LNCaP clone FGC (cell line): ENCODE data around the gene SS18L1.

ENCODE experiments used
- DNase-seq: peaks from one replicate; pipeline ENCODE4 v3.0.0-alpha.2; 2011; ENCODE audit warnings: low read depth
- H3K4me3 ChIP-seq: 2 replicates; pipeline ENCODE4 v1.5.1; 2011; ENCODE audit warnings: mild to moderate bottlenecking, low read depth, low read length, control low read depth
- TF ChIP-seq, protein P1 (sequence below): IDR thresholded peaks from 2 replicates; pipeline ENCODE4 v1.5.1; 2012; ENCODE audit warnings: mild to moderate bottlenecking; ENCODE audit not compliant: control insufficient read depth, insufficient read depth; ENCODE audit errors: extremely low read depth

Gene SS18L1

DNA sequence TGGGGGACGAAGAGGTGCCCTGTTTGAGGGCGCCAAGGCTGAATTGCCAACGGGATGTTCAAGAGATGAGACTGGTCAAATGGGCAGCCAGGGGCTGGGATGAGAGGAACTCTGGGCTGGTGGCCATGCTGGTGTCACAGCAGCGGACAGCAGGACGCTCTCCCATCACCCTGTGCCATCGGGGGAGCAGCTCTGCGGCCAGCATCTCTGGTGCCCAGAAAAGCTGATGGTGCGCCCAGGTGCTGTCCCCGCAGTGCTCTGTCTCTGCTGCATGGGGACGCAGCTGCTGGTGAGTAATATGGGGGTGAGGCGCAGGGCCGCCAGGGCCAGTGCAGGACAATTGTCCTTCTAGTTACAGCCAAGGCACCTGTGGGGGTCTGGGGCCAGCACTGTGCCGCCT, 81.5 kb downstream of the SS18L1 start:
- TF ChIP-seq, protein P1, sequence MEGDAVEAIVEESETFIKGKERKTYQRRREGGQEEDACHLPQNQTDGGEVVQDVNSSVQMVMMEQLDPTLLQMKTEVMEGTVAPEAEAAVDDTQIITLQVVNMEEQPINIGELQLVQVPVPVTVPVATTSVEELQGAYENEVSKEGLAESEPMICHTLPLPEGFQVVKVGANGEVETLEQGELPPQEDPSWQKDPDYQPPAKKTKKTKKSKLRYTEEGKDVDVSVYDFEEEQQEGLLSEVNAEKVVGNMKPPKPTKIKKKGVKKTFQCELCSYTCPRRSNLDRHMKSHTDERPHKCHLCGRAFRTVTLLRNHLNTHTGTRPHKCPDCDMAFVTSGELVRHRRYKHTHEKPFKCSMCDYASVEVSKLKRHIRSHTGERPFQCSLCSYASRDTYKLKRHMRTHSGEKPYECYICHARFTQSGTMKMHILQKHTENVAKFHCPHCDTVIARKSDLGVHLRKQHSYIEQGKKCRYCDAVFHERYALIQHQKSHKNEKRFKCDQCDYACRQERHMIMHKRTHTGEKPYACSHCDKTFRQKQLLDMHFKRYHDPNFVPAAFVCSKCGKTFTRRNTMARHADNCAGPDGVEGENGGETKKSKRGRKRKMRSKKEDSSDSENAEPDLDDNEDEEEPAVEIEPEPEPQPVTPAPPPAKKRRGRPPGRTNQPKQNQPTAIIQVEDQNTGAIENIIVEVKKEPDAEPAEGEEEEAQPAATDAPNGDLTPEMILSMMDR = no peak
- H3K4me3 ChIP-seq = no peak overlapping the region
- DNase-seq = no peak

DNA sequence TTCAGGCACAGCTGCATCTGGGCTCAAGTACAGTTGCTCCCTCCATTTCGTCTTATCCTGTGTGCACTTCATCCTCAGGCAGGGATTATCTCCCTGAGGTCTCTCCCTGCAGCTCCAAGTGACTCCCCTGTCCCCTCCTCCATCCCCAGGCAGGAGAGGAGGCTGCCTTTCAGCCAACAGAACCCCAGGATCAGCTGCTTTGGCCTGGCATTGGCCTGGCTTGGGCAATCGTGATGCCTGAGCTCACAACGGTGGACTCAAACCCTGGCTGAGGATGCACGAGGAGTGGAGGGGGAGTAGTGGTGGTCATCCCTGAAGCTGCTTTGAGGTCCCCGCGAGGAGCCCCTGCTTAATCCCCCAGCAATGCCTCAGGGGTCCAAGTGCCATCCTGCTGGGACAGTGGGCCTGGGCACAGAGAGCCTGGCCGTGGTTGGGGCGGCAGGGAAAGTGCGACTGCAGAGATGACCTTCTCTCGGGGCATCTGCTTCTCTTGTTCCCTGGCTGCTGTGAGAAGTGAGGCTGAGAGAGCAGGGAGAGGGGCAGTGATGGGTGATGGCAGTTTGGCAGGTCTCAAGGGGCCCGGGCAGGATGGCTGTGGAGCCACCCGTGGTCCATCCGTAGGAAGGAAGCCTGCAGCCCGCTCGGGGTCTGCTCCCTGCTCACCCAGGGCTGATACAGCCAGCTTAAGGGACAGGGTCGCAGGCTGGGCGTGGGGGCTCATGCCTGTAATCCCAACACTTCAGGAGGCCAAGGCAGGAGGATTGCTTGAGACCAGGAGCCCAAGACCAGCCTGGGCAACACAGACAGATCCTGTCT, 82.5 kb downstream of the SS18L1 start:
- TF ChIP-seq, protein P1 = no peak
- no peak overlapping the region for H3K4me3 ChIP-seq
- DNase-seq = no peak

DNA sequence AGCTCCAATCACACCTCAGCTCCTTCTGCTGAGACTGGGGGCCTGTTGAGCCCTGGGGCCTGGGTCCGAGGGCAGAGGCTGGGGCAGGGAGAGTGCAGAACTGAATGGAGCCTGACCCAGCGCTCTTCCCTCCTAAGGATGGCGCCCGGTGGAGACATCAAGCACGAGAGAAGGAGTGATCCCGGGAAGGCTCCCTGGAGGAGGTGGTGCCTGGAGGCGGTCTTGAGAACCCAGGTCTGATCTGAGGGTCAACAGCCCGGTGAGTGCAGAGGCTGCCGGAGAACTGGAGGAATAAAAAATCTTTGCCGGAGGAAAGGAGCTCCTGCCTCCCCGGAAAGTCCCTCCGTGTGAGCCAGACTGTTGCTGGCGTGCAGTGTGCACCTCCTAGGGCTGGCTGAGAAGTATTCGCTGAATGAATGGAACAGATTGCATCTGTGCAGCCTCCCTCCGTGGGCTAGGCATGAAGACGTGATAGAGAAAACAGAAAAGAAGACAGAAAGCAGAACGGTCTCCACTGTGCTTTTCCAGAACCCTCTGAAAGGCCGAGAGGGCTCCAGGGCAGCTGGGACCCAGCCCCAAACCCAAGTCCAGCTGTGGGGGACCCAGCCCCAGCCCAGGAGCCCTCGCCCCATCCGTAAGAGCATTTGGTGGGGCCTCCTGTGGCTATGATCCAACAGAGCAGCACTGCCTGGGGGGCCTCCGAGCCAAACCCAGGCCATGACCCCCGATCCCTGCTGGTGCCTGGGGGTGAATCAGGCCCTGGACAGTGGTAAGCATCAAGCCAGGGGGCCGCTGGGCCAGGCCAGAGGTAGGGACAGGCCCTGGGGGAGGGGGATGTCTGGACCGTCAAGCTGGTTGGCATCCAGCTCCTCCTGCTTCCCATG, 83.4 kb downstream of the SS18L1 start:
- TF ChIP-seq, protein P1 = no peak
- DNase-seq = no peak
- no peak overlapping the region for H3K4me3 ChIP-seq

DNA sequence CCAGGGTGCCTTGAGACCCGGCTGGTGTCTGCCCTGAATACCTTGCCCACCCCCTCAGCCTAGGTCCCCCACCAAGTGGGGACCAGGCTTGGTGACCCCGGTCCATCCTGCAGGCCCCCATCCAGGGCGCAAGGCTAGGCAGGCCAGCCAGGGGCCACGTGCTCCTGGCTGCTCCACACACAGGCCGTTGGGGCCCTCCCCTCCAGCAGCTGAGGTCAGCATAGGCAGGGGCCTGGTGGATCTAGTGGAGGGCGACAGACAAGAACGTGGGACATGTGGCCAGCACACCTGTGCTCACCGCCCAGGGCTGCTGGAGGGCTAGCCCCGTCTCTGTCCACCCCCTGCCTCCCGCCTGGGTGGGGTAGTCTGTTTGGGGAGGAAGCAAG, 84.0 kb downstream of the SS18L1 start:
- H3K4me3 ChIP-seq = no peak overlapping the region
- TF ChIP-seq, protein P1 = no peak
- DNase-seq = no peak

DNA sequence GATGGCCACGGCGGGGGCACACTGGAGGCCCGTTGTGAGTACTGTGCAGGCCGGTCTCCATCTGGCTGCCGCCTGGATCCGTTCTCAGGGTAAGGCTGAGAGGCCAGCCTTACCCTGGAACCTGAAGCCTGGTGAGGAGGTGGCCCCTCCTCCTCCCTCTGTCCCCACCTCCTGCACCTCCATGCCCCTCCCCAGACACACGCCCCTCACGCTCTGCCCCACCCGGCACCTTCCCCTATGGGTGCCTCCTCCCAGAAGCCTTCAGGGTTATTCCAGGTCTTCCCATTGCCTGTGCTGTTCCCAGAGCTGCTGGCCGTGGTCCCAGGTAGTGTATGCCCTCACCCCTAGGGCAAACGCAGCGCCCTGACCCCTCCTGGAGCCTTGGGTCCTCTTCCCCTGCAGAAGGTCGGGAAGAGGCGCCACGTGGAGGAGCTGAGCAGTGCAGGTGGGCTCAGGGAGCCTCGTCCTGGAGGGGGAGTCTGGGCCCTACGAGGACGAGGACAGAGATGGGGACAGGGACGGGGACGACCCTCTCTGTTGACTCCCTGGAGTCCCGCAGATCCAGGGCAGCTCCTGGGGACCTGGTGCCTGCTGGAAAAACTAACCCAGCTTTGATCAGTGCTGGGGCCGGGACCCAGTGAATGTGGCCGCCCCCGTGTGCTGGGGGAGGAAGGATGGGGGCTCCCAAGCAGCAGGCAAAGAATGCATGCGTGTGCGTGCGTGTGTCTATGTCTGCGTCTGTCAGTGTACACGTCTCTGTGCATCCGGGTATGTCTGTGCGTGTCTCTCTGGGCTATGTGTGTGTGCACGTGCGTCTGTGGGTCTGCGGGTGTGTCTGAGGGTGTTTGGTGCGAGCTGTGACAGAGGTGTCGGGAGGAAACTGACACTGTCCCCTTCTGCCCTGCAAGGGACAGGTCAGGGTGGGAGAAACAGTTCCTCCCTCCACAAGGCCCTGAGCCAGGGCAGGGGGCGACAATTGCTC, 84.7 kb downstream of the SS18L1 start:
- peak; percentile 91 for DNase-seq
- H3K4me3 ChIP-seq = peak overlapping the region; percentile 53
- TF ChIP-seq, protein P1 = no peak

DNA sequence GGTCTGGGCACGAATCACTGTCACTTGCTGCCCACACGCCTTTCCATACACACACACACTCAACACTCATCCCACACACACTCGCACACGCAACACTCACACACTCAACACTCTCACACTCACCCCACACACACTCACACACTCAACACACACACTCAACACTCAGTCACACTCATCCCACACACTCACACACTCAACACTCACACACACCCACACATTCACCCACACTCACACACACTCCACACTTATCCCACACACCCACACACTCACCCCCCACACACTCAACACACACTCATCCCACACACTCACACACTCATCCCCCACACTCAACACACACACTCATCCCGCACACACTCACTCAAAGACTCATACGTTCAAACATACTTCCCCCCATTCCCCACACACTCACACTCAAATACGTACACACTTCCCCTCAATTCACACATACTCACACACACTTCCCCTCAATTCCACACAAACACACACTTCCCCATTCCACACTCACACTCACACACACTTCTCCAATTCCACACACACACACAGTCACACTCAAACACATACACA, 85.5 kb downstream of the SS18L1 start:
- no peak overlapping the region for H3K4me3 ChIP-seq
- TF ChIP-seq, protein P1 = no peak
- no peak for DNase-seq
